Activated CD8-positive, alpha-beta T cell treated with anti-CD3 and anti-CD28 coated beads for 36 hours (primary cell): ENCODE measurements around the gene CD300LF. TPM values are rescaled to one million over a fixed set of nuclear protein-coding genes. Genes with fewer than 3 reads are reported as not detected.

Experiments used
- ATAC-seq: fragments of 200-7000 bp; cut with Tn5 transposase; one replicate; pipeline ENCODE4 v1.10.0; 2021; ENCODE audit warnings: mild to moderate bottlenecking, moderate library complexity
- CTCF ChIA-PET: fragments of 350-600 bp; sonication (Branson Sonifier 250); formaldehyde crosslinking; loops from one replicate; lab custom pipeline; 2021; ENCODE audit warnings: antibody characterized with exemption; lab: Charles Lee
- POLR2A ChIA-PET: fragments of 350-600 bp; sonication (Branson Sonifier 250); formaldehyde crosslinking; loops from one replicate; lab custom pipeline; 2021; ENCODE audit warnings: antibody characterized with exemption; lab: Charles Lee
- DNase-seq: peaks from one replicate; pipeline ENCODE4 v3.0.0-alpha.2; 2020
- H3K27ac Mint-ChIP-seq: one replicate; pipeline ENCODE4 v1.8.0; 2021; ENCODE audit warnings: mild to moderate bottlenecking, mixed read lengths
- H3K27me3 Mint-ChIP-seq: one replicate; pipeline ENCODE4 v1.8.0; 2021; ENCODE audit warnings: mixed read lengths
- H3K36me3 Mint-ChIP-seq: one replicate; pipeline ENCODE4 v1.8.0; 2021; ENCODE audit warnings: low read depth, mixed read lengths
- H3K4me1 Mint-ChIP-seq: one replicate; pipeline ENCODE4 v1.8.0; 2021; ENCODE audit warnings: low read depth, mixed read lengths
- H3K4me3 Mint-ChIP-seq: one replicate; pipeline ENCODE4 v1.8.0; 2021; ENCODE audit warnings: mild to moderate bottlenecking, moderate library complexity, mixed read lengths
- H3K9me3 Mint-ChIP-seq: one replicate; pipeline ENCODE4 v1.8.0; 2021; ENCODE audit warnings: mixed read lengths
- intact Hi-C: fragments of 100-400 bp; cut with micrococcal nuclease; formaldehyde crosslinking; loops from one replicate; pipeline ENCODE4 v1.10.0; 2022
- total RNA-seq, 2 experiments: library from RNA; stranded (reverse); gene quantifications; one replicate each; pipeline ENCODE4 v1.2.3, GENCODE V29; 2021
- TF ChIP-seq, protein P1 (sequence below): fragments of 200-600 bp; IDR thresholded peaks from one replicate; pipeline ENCODE4 v1.8.0; 2022; ENCODE audit warnings: antibody characterized with exemption, mild to moderate bottlenecking

Gene CD300LF
- total RNA-seq, 2 experiments from 2014 or later: not detected

DNA sequence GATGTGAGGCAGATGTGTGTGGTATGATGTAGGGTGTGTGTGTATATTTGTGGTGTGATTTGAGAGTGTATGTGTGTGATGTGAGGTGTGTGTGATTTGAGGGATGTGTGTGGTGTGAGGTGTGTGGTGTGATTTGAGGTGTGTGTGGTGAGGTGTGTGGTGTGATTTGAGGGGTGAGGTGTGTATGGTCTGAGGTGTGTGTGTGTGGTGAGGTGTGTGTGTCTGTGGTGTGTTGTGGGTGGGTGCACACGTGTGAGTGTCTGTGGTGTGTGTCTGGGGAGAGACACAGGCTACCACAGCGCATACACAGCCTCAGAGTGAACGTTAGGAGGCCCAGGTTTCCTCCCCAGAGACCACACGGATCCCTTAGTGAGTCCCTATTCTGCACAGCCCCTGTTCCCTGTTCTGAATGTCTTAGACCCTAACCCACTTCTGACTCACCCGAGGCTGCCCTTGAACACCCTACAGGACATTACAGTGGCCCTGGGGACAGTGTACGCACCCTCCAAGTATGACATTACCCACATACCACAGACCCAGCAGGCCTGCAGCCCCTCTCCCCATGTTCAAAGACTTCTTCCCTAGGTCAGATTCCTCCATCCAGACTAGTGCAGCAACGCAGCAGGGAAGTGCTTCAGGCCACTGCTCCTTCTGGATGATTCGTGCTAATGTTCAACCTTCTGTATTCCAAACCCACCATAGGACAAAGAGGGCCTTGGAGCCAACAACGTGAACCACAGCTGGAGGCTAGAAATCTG, 20.8 kb upstream of the CD300LF start:
- H3K27ac Mint-ChIP-seq: no peak overlapping the region
- ChIA-PET CTCF (interaction anchor here (4.8 kb wide), 1 partner anchor 12 kb away, joined by 48 read pairs; no protein-coding TSS in a partner anchor), POLR2A (no interaction called here)
- no peaks in the 10 kb centered on the region for H3K9me3 Mint-ChIP-seq
- TF ChIP-seq, protein P1, sequence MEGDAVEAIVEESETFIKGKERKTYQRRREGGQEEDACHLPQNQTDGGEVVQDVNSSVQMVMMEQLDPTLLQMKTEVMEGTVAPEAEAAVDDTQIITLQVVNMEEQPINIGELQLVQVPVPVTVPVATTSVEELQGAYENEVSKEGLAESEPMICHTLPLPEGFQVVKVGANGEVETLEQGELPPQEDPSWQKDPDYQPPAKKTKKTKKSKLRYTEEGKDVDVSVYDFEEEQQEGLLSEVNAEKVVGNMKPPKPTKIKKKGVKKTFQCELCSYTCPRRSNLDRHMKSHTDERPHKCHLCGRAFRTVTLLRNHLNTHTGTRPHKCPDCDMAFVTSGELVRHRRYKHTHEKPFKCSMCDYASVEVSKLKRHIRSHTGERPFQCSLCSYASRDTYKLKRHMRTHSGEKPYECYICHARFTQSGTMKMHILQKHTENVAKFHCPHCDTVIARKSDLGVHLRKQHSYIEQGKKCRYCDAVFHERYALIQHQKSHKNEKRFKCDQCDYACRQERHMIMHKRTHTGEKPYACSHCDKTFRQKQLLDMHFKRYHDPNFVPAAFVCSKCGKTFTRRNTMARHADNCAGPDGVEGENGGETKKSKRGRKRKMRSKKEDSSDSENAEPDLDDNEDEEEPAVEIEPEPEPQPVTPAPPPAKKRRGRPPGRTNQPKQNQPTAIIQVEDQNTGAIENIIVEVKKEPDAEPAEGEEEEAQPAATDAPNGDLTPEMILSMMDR: no peak
- H3K4me1 Mint-ChIP-seq: peaks cover 30% of the 10 kb centered on the region
- no peaks in the 10 kb centered on the region for H3K27me3 Mint-ChIP-seq
- H3K36me3 Mint-ChIP-seq: no peaks in the 10 kb centered on the region
- no peak for ATAC-seq
- intact Hi-C loops: no loop called here
- DNase-seq: no peak
- no peak overlapping the region for H3K4me3 Mint-ChIP-seq

DNA sequence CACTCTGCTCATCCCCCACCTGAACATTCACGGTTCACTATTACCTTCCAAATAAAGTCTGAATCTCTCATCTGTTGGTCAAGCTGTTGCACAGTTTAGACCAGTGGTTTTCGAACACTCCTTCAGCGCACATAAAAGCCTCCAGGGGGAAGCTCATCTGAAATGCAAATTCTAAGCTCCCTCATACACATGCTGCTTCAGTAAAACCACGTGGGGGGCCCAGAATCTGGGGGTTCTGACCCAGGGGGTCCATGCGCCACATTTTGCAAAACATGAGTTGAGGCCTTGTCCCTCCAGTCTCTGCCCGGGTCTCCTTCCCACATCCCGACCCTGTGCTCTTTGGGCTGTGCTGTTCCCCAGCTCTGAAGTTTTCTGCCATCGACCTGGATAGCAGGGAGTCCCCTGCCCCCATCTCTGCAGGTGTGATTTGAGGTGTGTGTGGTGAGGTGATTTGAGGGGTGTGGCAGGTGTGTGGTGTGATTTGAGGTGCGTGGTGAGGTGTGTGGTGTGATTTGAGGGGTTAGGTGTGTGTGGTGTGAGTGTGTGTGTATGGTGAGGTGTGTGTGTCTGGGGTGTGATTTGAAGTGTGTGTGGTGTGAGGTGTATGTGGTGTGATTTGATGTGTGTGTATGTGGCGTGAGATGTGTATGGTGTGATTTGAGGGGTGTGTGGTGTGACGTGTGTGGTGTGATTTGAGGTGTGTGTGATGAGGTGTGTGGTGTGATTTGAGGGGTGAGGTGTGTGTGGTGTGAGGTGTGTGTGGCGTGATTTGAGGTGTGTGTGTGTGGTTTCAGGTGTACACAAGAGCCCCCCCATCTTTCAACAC, 19.5 kb upstream of the CD300LF start:
- no peak for DNase-seq
- ChIA-PET POLR2A (no interaction called here), CTCF (interaction anchor here (1.0 kb wide), 1 partner anchor 75 kb away, joined by 5 read pairs; no protein-coding TSS in a partner anchor)
- Mint-ChIP-seq H3K36me3 (no peaks in the 10 kb centered on the region), H3K4me3 (no peak overlapping the region), H3K27me3 (no peaks in the 10 kb centered on the region), H3K4me1 (peaks cover 19% of the 10 kb centered on the region), H3K27ac (no peak overlapping the region), H3K9me3 (no peaks in the 10 kb centered on the region)
- no peak for ATAC-seq
- intact Hi-C loops: no loop called here
- TF ChIP-seq, protein P1: no peak

DNA sequence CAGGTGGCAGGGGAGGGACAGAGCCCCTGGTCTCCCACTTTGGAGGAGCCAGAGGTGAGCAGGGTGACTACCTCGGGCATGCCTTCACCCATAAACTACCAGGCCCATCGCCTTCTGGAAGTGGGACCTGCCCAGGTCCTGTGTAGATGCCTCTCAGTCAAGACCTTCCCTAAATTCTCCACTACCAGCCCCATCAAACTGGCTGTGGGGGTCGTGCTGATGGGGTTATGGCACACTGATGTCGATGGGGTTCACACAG, 18.6 kb upstream of the CD300LF start:
- H3K9me3 Mint-ChIP-seq: no peaks in the 10 kb centered on the region
- DNase-seq (no peak), ATAC-seq (no peak)
- no peaks in the 10 kb centered on the region for H3K36me3 Mint-ChIP-seq
- H3K4me3 Mint-ChIP-seq: no peak overlapping the region
- H3K4me1 Mint-ChIP-seq: peaks cover 15% of the 10 kb centered on the region
- CTCF ChIA-PET: no interaction called here
- H3K27me3 Mint-ChIP-seq: no peaks in the 10 kb centered on the region
- no peak overlapping the region for H3K27ac Mint-ChIP-seq
- TF ChIP-seq, protein P1: no peak
- POLR2A ChIA-PET: no interaction called here
- intact Hi-C loops: no loop called here

DNA sequence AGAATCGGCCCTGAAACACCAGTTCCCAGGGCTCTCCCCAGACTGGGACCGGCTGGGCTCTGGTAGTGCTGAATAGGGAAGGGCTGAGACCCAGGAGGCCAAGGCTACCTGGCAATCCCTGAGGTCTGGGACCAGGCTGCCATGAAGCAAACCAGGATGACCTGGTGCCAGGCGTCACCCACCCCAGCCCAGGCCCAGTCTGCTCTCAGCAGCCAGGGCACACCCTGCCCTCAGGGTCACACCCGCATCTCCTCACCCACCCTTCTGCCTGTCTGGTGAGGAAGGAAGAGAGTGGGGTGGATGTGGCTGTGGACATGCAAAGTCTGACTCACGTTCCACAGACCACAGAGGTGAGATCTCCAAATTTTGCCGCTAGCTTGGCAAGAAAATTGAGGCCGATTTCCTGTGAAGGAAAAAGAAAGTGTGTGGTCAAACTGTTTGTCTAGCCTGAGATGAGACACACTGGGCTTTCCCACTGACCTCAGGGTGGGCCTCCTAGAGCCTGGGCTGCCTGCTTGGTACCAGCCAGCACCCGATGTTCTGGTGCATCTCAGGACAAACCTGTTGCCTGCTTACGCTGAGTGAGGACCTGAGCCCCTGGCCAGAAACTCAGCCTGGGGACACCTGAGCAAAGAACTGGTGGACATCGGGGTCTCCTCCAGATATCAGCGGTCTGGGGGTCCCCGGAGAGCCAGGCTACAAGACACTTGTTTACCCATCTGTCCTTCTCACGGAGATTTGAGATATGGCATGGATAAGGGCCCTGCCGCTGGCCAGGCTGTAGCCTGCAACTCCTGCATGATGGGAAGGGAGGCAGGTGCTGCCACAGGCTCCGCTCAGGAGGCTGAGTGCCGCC, 18.0 kb upstream of the CD300LF start:
- Mint-ChIP-seq H3K4me3 (no peak overlapping the region), H3K4me1 (peaks cover 13% of the 10 kb centered on the region), H3K9me3 (no peaks in the 10 kb centered on the region), H3K27me3 (no peaks in the 10 kb centered on the region), H3K27ac (no peak overlapping the region), H3K36me3 (no peaks in the 10 kb centered on the region)
- TF ChIP-seq, protein P1: no peak
- ChIA-PET POLR2A (no interaction called here), CTCF (no interaction called here)
- DNase-seq (peak; percentile 72), ATAC-seq (peak; percentile 84)
- intact Hi-C loops: no loop called here
